Mesenchymal stem cell (in vitro differentiated cells and primary cell): ENCODE results near the gene ARID1A.
"Not testable (repeated sequence)": the region's sequence is repeated elsewhere in the genome, so short reads cannot be mapped to it uniquely, and the experiment has no call there.

ENCODE experiments used
- DNase-seq: peaks from one replicate; pipeline ENCODE4 v3.0.0-alpha.2; 2013
- H2AFZ ChIP-seq: one replicate; pipeline ENCODE4 v1.6.1; 2013; ENCODE audit warnings: low read depth, mild to moderate bottlenecking, control low read depth, inconsistent platforms, low read length, moderate library complexity
- H2AK5ac ChIP-seq: 2 replicates; pipeline ENCODE4 v1.6.1; 2013; ENCODE audit warnings: low read length, moderate library complexity, mild to moderate bottlenecking, inconsistent platforms; ENCODE audit not compliant: severe bottlenecking
- H2BK120ac ChIP-seq: one replicate; pipeline ENCODE4 v1.6.1; 2013; ENCODE audit warnings: low read depth, mild to moderate bottlenecking, inconsistent platforms, low read length, moderate library complexity
- H2BK12ac ChIP-seq, 2 experiments: one replicate each; pipeline ENCODE4 v1.6.1; 2013; ENCODE audit warnings: inconsistent platforms in 2 of 2, low read length in 2 of 2, mild to moderate bottlenecking in 2 of 2, moderate library complexity in 2 of 2, control low read depth in 1 of 2
- H2BK15ac ChIP-seq: one replicate; pipeline ENCODE4 v1.6.1; 2013; ENCODE audit warnings: mild to moderate bottlenecking, low read depth, inconsistent platforms; ENCODE audit not compliant: poor library complexity, severe bottlenecking
- H2BK5ac ChIP-seq: 2 replicates; pipeline ENCODE4 v1.6.1; 2013; ENCODE audit warnings: low read depth, mild to moderate bottlenecking, low read length, control low read depth, inconsistent platforms; ENCODE audit not compliant: poor library complexity, severe bottlenecking
- H3K14ac ChIP-seq, 2 experiments: one replicate each; pipeline ENCODE4 v1.6.1; 2013; ENCODE audit warnings: inconsistent platforms in 2 of 2, low read length in 2 of 2, control low read depth in 1 of 2, mild to moderate bottlenecking in 1 of 2, moderate library complexity in 1 of 2
- H3K18ac ChIP-seq, 2 experiments: one replicate each; pipeline ENCODE4 v1.6.1; 2013; ENCODE audit warnings: inconsistent platforms in 2 of 2, low read length in 2 of 2, control low read depth in 1 of 2, low read depth in 1 of 2, mild to moderate bottlenecking in 1 of 2
- H3K23ac ChIP-seq, 2 experiments: one replicate each; pipeline ENCODE4 v1.6.1; 2013; ENCODE audit warnings: inconsistent platforms in 2 of 2, low read length in 2 of 2, mild to moderate bottlenecking in 2 of 2, moderate library complexity in 2 of 2, control low read depth in 1 of 2
- H3K27ac ChIP-seq: 2 replicates; pipeline ENCODE4 v1.5.1; 2013; ENCODE audit warnings: mild to moderate bottlenecking, moderate library complexity, low read length, control low read depth, inconsistent platforms; ENCODE audit not compliant: poor library complexity, severe bottlenecking
- H3K27me3 ChIP-seq, 2 experiments: 2 replicates each; pipeline versions ENCODE4 v1.6.1 to v1.7.0; 2013; ENCODE audit warnings: low read length in 2 of 2, mild to moderate bottlenecking in 2 of 2, moderate library complexity in 2 of 2, control low read depth in 1 of 2, inconsistent platforms in 1 of 2; ENCODE audit not compliant: control insufficient read depth in 1 of 2, insufficient read depth in 1 of 2
- H3K36me3 ChIP-seq, 2 experiments: 2 replicates each; pipeline versions ENCODE4 v1.6.1 to v1.7.0; 2013; ENCODE audit warnings: low read length in 2 of 2, control low read depth in 1 of 2, inconsistent platforms in 1 of 2, low read depth in 1 of 2, mild to moderate bottlenecking in 1 of 2; ENCODE audit not compliant: insufficient read depth in 2 of 2, control insufficient read depth in 1 of 2
- H3K4ac ChIP-seq, 2 experiments: one replicate each; pipeline ENCODE4 v1.6.1; 2013; ENCODE audit warnings: inconsistent platforms in 2 of 2, low read length in 2 of 2, mild to moderate bottlenecking in 2 of 2, moderate library complexity in 2 of 2, control low read depth in 1 of 2, low read depth in 1 of 2
- H3K4me1 ChIP-seq: 2 replicates; pipeline ENCODE4 v1.6.1; 2013; ENCODE audit warnings: low read depth, low read length, control low read depth; ENCODE audit not compliant: control insufficient read depth, insufficient read depth
- H3K4me2 ChIP-seq: 2 replicates; pipeline ENCODE4 v1.6.1; 2013; ENCODE audit warnings: low read length, mild to moderate bottlenecking, inconsistent platforms; ENCODE audit not compliant: poor library complexity, severe bottlenecking
- H3K4me3 ChIP-seq, 2 experiments: 2 replicates each; pipeline versions ENCODE4 v1.5.1 to v1.7.0; 2013; ENCODE audit warnings: low read length in 2 of 2, mild to moderate bottlenecking in 2 of 2, control low read depth in 1 of 2, low read depth in 1 of 2; ENCODE audit not compliant: insufficient read depth in 1 of 2
- H3K79me1 ChIP-seq: replicated peaks from 2 replicates; pipeline ENCODE4 v1.6.1; 2013; ENCODE audit warnings: mild to moderate bottlenecking, control low read depth, low read length, inconsistent platforms; ENCODE audit not compliant: poor library complexity, severe bottlenecking
- H3K9ac ChIP-seq: 2 replicates; pipeline ENCODE4 v1.7.0; 2013; ENCODE audit warnings: mild to moderate bottlenecking, low read length, moderate library complexity
- H3K9me3 ChIP-seq: 2 replicates; pipeline ENCODE4 v1.7.0; 2013; ENCODE audit warnings: mild to moderate bottlenecking, low read length; ENCODE audit not compliant: control insufficient read depth
- H4K8ac ChIP-seq: one replicate; pipeline ENCODE4 v1.6.1; 2013; ENCODE audit warnings: inconsistent platforms, mild to moderate bottlenecking, low read length, moderate library complexity
- H4K91ac ChIP-seq: one replicate; pipeline ENCODE4 v1.6.1; 2013; ENCODE audit warnings: mild to moderate bottlenecking, low read length, inconsistent platforms
- WGBS: methylation state at CpG from one replicate; pipeline ENCODE4 v1.1.7; 2013; ENCODE audit warnings: mixed read lengths; 5-methylcytosine and 5-hydroxymethylcytosine counted together

The ARID1A gene

GRCh38 chr1:26810105-26810504, 114.3 kb downstream of the ARID1A start:
- H2BK15ac ChIP-seq, H4K91ac ChIP-seq, H3K4ac ChIP-seq, H2BK5ac ChIP-seq, H3K9ac ChIP-seq, H3K23ac ChIP-seq, H3K27me3 ChIP-seq, H3K18ac ChIP-seq, H2AK5ac ChIP-seq, H3K79me1 ChIP-seq, H3K9me3 ChIP-seq, H3K36me3 ChIP-seq, H2AFZ ChIP-seq, H2BK120ac ChIP-seq, H3K14ac ChIP-seq, H3K4me1 ChIP-seq, H3K4me3 ChIP-seq, H3K4me2 ChIP-seq, H2BK12ac ChIP-seq, H3K27ac ChIP-seq, H4K8ac ChIP-seq: not testable (repeated sequence)
- peak; percentile 83 for DNase-seq
- 66% methylated on average over 9 of the region's 11 CpGs for WGBS

GRCh38 chr1:26811057-26811456, 115.2 kb downstream of the ARID1A start:
- H3K23ac ChIP-seq, result no peak overlapping the region
- H3K14ac ChIP-seq, result no peak overlapping the region
- no peak overlapping the region for H4K8ac ChIP-seq
- no peak for DNase-seq
- H2BK5ac ChIP-seq, result no peak overlapping the region
- 89% methylated on average over 4 of the region's 4 CpGs for WGBS
- no peak overlapping the region for H2BK15ac ChIP-seq
- H4K91ac ChIP-seq, result no peak overlapping the region
- H2AK5ac ChIP-seq, result no peak overlapping the region
- H3K27me3 ChIP-seq, result no peaks in the 10 kb centered on the region
- H3K4me3 ChIP-seq, result no peak overlapping the region
- no peak overlapping the region for H3K4ac ChIP-seq
- H3K36me3 ChIP-seq, result no peaks in the 10 kb centered on the region
- H3K4me1 ChIP-seq, result no peaks in the 10 kb centered on the region
- no peak overlapping the region for H2BK12ac ChIP-seq
- no peak overlapping the region for H3K9ac ChIP-seq
- H3K79me1 ChIP-seq, result no peaks in the 10 kb centered on the region
- no peak overlapping the region for H2BK120ac ChIP-seq
- H3K18ac ChIP-seq, result no peak overlapping the region
- no peak overlapping the region for H2AFZ ChIP-seq
- H3K9me3 ChIP-seq, result no peaks in the 10 kb centered on the region
- no peak overlapping the region for H3K4me2 ChIP-seq
- no peak overlapping the region for H3K27ac ChIP-seq

GRCh38 chr1:26811708-26812107, 115.9 kb downstream of the ARID1A start:
- H3K27me3 ChIP-seq, result no peaks in the 10 kb centered on the region
- H4K91ac ChIP-seq, result no peak overlapping the region
- no peak overlapping the region for H3K4me2 ChIP-seq

DNA sequence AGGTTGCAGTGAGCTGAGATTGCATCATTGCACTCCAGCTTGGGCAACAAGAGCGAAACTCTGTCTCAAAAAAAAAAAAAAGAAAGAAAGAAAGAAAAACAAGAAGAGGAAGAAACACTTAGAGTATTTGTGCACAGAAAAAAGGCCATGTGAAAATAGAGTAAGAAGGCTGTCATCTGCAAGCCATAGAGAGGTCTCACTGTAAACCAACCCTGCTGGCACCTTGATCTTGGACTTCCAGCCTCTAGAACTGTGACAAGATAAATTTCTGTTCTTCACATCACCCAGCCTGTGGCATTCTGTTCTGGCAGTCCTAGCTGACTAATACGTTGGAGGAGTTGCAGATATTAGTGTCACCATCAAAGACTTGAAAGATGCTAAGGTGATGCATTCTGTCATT, 118.6 kb downstream of the ARID1A start:
- H3K79me1 ChIP-seq, result no peaks in the 10 kb centered on the region
- no peak overlapping the region for H2BK12ac ChIP-seq
- H3K9ac ChIP-seq, result no peak overlapping the region
- no peak overlapping the region for H2AK5ac ChIP-seq
- H3K18ac ChIP-seq, result no peak overlapping the region
- H3K36me3 ChIP-seq, result no peaks in the 10 kb centered on the region
- H3K23ac ChIP-seq, result no peak overlapping the region
- H3K4me2 ChIP-seq, result no peak overlapping the region
- H3K27me3 ChIP-seq, result no peaks in the 10 kb centered on the region
- H3K4ac ChIP-seq, result no peak overlapping the region
- H2BK5ac ChIP-seq, result no peak overlapping the region
- no peak overlapping the region for H3K4me3 ChIP-seq
- no peak overlapping the region for H2BK120ac ChIP-seq
- DNase-seq, result no peak
- H4K8ac ChIP-seq, result no peak overlapping the region
- H4K91ac ChIP-seq, result no peak overlapping the region
- no peak overlapping the region for H2AFZ ChIP-seq
- no peak overlapping the region for H2BK15ac ChIP-seq
- H3K27ac ChIP-seq, result no peak overlapping the region
- H3K4me1 ChIP-seq, result no peaks in the 10 kb centered on the region
- H3K9me3 ChIP-seq, result no peaks in the 10 kb centered on the region
- no peak overlapping the region for H3K14ac ChIP-seq
- WGBS, result 100% methylated on average over 1 of the region's 2 CpGs

More at GRCh38 chr1:26811708-26812107, 115.9 kb downstream of the ARID1A start:
- no peak for DNase-seq
- no peaks in the 10 kb centered on the region for H3K4me1 ChIP-seq
- no peak overlapping the region for H3K27ac ChIP-seq
- H2BK15ac ChIP-seq, result no peak overlapping the region
- H2AK5ac ChIP-seq, result no peak overlapping the region
- no peak overlapping the region for H2BK5ac ChIP-seq
- no peak overlapping the region for H3K9ac ChIP-seq
- H3K14ac ChIP-seq, result no peak overlapping the region
- H4K8ac ChIP-seq, result no peak overlapping the region
- no peak overlapping the region for H3K18ac ChIP-seq
- H2BK120ac ChIP-seq, result no peak overlapping the region
- H3K4ac ChIP-seq, result no peak overlapping the region
- no peaks in the 10 kb centered on the region for H3K79me1 ChIP-seq
- no peak overlapping the region for H2AFZ ChIP-seq
- no peaks in the 10 kb centered on the region for H3K9me3 ChIP-seq
- H3K36me3 ChIP-seq, result no peaks in the 10 kb centered on the region
- H2BK12ac ChIP-seq, result no peak overlapping the region
- no peak overlapping the region for H3K4me3 ChIP-seq
- no peak overlapping the region for H3K23ac ChIP-seq
